Right lung (tissue), 5 donors: Measurements from ENCODE around the gene AKAP6. TPM values are rescaled to one million over a fixed set of nuclear protein-coding genes. Genes with fewer than 3 reads are reported as not detected.
"Not testable (repeated sequence)": the region's sequence is repeated elsewhere in the genome, so short reads cannot be mapped to it uniquely, and the experiment has no call there.

Source experiments
- DNase-seq, 2 donors: peaks; one replicate each; pipeline ENCODE4 v3.0.0-alpha.2; 2013
- polyA plus RNA-seq, 5 donors: library from polyadenylated mRNA; unstranded; fragments of 120-200 nt; gene quantifications; one replicate each; pipeline versions ENCODE4 v1.2.1 to v1.2.3, GENCODE V29; 2013; ENCODE audit warnings: inconsistent platforms in 1 of 5, low replicate concordance in 1 of 5; ENCODE audit not compliant: insufficient read length in 5 of 5, insufficient read depth in 1 of 5

AKAP6 gene
- polyA plus RNA-seq, 5 donors: 3.3 to 6.4 (median 6.1) TPM

DNA sequence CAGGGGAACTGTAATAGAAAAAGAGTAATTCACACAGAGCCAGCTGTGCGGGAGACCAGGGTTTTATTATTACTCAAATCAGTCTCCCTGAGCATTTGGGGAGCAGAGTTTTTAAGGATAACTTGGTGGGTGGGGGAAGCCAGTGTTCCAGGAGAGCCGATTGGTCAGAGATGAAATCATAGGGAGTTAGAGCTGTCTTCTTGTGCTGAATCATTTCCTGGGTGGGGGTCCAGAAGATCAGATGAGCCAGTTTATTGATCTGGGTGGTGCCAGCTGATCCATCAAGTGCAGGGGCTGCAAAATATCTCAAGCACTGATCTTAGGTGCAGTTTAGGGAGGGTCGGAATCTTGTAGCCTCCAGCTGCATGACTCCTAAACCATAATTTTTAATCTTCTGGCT lies 44.1 kb downstream of the AKAP6 start:
- not testable (repeated sequence) for DNase-seq

DNA sequence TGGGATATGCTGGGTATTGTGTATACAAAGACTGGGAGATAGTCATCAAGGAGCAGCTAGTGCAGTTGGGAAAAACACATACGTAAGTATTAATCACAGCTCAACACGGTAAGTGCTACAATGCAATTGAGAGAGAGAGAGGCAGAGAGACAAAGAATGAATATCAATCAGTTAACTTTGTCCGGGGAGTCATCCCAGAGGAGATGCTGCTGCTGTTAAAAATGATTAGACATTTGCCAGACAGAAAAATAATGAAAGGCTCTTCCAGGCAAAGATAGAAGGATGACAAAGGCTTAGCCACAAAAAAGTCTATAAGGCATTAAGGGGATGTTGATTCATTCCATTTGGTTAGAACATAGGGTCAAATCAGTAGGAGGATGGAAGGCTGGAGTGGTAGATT lies 45.1 kb downstream of the AKAP6 start:
- DNase-seq: no peak

DNA sequence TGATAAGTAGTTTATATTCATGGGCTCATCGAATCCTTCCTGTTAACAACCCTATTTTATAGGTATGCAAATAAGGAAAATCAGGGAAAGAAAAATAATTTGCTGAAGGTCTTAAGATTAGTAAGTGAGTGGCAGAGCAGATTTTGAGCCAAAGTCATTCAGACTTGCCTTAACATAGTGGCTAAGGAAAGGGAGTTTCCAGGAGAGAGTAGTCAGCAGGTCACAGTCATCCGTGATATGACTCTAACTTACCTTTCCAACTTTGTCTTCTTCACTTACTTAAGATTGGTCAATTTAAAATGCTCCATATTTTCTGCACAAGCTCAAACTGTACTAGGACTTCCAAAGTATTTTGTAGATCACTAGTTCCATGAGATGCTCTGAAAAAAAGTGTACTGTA lies 46.6 kb downstream of the AKAP6 start:
- no peak for DNase-seq

DNA sequence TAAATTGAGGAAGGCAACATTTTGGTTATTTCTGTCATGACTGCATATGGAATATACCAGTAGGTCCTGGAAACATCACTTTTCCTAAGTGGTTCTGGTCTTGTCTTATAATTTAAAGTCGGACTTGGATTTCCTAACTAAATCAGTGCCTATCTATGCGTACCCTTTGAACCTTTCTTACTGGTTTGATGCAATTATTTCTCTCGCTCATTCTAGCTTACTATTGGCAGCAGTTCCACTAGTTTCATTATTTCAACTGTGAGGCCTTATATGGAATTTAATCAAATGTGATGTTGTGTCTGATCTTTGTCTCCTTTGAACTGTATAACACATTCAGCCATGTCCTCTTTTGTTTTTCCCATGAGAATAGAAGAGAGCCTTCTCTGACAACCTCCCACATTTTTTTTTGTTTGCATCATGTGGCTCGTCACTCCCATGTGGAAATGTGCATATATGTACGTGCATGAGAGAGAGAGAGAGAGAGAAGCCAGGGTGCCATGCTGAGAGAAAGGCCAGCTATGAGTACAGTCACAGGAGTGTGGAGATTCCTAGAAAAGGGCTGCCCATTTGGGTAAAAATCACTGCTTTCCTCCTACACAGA lies 48.0 kb downstream of the AKAP6 start:
- DNase-seq: no peak

DNA sequence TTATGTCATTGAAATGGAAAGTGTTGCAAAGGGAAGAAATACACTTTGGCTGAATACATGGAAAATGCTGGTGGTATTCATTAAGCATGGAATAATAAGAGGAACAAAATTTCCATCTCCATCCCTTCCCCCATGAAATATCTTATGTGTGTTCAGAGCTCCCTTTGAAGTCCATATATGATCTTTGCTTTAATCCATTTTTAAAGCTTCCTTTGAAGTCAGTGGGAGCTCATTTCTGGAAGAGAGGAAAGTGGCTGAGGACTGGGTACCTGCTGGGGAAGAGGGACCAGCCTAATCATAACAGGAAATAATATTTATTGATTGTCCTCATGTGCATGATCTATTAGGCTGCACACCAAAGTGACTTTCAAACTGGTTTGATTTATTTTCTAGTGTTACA lies 49.2 kb downstream of the AKAP6 start:
- DNase-seq: no peak

DNA sequence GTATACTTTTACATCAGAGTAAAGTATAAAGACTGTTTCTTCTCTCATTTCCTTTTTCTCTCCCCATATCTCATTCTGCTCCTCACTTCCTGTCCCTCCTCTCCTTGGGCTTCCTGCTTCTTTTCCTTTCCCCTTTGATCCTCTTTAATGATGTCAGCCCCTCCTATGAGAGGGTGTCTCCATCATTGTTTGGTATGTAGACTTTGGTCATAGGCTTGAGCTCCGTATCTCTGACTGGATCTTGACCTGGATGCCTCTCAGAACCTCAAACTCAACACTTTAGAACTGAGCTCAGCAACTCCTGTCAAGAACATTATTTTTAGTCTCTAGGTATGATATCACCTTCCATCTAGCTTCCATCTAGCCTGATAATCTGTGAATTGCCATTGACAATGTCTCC lies 50.3 kb downstream of the AKAP6 start:
- no peak for DNase-seq

DNA sequence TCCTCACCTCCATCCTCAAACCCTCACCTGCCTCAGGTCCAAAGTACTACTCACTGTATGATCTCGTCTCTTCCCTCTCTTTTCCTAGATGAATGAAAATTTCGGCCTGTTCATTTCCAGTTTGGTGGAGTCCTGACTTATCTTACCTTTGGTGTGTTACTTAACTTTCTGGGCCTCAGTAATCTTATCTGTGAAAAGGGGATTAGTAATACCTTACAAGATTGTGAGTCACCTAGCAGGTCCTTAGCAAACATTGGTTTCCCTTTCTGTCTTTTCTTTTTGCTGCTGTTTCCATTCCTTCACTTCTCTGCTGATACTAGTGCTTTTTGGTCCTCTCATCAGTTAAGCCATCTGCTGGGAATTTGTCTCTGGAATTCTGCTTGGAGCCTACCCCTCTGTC lies 52.8 kb downstream of the AKAP6 start:
- no peak for DNase-seq

DNA sequence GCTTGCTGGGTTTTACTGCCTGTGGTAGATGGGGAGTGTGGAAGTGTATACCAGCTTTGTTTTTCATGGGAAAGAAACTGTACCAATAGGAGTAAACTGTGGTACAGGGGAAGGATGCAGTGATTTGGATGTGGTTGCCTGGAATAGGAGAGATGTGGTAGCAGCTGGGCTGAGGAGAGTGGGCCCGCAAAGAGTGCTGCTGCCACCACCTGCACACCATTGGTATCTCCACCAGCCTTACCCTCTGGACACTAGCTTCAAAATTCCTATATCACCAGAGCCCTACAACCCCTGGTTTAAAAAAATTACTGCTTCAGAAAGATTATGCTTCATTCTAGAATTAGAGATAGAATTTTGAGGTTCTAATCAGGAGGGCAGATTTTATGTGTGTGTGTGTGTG lies 53.6 kb downstream of the AKAP6 start:
- DNase-seq: no peak

DNA sequence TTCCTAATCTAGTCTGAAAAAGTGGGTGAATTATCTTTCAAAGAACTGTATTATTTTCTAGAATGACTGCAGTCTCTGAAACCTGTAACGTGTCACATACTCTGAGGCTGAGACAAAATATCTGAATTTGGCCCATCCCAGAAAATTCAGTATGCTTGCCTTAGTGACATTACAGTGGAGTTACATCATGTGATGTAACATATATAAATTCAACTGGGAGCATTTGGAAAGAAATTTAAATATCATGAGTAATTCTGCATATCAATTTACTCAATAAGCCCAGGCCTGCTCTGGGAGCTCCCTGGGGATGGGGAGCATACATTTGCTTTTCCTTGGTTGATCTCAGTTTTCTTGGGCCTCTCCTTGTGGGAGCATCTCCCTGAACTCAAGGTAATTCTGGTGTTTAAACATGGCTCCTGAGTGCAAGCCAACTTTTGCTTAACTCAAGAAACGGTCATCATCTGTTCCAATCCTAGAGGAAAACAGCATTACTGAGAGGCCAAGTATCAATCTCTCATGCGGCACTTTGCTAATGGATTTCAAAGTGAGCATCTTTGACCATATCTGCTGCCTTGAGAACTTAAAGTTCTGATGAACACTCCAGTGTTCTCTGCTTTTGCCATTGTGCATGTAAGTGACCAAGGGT lies 54.4 kb downstream of the AKAP6 start:
- DNase-seq: no peak

DNA sequence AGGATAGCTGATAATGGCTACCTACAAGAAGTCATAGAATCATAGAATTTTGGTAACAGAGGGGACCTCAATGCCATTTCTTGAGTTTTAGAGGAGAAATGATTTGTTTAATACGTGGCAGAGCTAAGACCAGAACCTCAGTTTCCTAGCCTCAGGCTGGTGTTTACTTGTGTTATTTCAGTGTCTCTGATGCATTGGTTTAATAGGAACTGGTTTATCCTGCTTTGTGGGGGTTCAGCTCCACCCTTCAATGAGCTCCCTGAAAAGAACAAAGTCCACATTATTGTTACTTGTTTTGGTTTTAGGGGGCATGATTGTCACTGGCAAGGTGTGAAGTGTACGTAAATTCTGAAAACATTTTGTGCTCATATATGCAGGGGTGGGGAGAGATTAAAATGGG lies 55.4 kb downstream of the AKAP6 start:
- DNase-seq: no peak

DNA sequence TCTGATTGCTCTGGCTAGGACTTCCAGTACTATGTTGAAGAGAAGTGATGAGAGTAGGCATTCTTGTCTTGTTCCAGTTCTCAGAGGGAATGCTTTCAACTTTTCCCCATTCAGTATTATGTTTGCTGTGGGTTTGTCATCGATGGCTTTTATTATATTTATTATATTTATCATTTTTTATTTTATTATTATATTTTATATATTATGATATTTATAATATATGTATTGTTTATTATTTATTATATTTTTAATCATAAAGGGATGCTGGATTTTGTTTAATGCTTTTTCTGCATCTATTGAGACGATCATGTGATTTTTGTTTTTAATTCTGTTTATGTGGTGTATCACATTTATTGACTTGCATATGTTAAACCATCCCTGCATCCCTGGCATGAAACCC lies 58.2 kb downstream of the AKAP6 start:
- not testable (repeated sequence) for DNase-seq

DNA sequence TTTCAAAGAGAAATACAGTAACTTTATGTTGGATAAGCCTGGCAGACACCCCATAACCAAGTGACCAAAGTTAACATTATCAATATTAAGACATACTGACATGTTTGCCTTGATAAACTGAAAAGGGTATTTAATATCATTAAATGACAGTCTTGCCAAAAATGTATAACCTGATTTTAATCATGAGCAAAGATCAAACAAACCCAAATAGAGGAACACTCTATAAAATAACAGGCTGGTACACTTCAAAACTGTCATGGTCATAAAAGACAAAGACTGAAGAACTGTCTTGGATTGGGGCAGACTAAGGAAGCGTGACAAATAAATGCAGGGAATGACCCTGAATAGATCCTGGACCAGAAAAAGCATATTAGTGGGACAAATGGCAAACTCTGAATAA lies 64.0 kb downstream of the AKAP6 start:
- DNase-seq: no peak

DNA sequence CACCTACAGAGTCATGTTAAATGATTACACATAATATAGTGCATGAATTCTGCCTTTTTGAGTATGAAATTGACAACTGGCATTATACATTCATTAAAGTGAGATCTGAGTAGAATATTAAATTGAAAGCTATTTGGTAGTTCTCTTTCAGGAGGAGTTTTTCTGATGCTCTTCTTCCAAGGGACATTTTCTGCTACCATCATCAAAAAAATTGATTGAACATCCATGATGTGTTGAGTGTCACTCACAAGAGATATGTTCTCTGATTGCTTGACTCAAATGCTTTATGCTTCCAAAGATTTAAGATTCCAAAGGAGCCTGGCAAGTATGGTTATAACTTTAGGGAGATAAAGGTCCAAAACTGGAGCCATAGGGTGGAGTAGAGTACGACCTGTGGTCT lies 64.9 kb downstream of the AKAP6 start:
- no peak for DNase-seq

DNA sequence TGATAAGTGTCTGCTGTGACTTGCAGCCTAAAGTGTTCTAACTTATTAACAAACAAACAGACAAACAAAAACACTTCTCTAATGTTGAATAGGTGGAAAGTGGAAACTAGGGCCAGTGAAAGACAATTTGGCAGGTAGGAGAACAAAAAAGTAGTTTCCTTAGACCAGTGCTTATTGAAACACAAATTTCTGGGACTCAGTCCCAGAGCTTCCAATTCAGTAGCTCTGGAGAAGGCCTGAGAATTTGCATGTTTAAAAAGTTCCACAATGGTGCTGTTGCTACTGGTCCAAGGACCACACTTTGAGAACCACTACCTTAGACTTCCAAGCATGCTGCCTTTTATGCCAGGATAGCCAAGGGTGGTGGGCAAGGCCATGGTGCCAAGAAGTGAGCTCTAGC lies 67.8 kb downstream of the AKAP6 start:
- no peak for DNase-seq

DNA sequence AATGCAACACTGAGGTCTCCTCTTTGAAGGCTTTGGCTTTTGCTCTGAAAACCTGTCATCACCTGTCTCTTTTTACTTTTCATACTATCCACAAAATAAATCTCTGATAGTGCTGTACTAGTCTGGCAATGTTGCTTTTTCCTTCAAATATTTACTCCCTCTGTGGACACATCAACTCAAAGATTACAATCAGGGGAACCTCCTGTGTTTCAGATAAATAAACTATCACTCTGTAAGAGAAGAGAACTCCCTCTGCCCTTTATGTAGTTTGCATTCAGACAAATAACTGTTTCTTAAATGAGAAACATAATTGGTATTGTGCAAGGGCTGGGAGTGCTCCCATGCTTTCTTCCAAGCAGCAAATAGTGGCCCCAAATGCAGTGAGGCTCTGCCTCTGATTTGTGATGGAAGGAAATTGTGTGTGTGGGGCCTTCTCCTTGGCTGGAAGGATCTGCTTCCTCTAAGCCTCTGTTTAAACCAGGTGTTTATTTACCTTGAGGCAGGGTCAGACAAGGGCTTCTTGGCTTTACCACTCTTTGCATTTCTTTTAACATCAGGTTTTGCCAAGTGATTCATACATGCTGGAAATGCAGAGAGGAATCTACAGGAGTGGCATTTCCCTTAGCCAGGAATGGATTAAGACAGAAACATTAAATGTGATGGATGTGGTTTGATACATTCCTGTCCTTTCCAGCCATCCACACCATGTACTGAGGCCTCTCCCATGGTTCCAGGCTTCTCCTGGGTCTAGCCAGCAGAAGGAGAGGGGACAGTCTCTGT lies 69.0 kb downstream of the AKAP6 start:
- no peak for DNase-seq

DNA sequence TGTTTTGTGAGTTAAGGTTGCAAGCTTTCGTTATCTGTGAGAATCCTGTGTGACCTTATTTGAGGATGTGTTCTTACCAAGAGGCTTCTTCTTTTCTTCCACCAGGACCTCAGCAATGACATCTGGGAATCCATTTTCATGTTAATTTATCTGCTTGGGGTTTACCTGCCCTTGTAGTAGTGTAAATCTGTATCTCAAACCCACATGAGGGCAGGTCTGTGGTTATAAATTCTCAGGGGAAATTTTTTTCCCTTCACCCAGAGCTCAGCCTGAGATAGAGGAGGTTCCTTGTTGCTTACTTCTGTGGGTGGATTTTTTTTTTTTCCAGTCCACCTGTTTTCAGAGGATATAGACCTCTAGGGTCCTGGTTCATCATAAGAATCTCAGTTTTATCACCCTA lies 70.8 kb downstream of the AKAP6 start:
- no peak for DNase-seq

DNA sequence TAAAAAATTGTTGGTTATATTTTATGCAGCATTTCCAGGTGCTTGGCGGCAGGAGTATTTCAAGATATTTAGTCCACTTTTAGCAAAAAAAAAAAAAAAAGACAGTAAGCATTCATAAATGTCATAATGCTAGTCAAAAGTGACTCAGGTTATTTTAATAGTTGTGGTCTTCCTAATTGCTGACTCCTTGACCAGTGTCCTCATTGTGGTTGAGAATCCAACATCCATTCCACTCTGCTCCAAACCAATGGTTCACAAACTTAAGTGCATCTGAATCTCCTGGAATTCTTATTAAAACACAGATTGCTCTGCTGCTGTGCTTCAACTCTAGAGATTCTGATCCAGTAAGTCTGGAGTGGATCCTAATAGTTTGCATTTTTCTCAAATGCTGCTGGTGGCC lies 71.4 kb downstream of the AKAP6 start:
- DNase-seq: no peak

DNA sequence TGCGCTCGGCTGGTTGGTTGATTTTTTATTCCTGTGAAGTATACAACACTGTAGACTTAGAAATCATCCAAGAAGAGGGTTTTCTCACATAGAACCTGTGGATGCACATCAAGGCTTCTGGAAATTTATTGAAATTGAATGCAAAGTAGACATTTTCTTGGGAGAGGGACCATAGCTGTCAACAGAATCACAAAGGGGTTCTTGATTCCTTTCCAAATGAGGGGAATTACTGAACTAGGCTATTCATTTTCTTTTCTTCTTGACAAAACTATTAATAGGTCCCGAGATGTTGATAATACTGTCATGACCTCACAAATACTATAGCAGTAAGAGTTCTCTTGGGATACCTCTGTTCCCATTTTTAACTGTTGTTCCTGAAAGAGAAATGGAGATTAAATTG lies 73.9 kb downstream of the AKAP6 start:
- no peak for DNase-seq

DNA sequence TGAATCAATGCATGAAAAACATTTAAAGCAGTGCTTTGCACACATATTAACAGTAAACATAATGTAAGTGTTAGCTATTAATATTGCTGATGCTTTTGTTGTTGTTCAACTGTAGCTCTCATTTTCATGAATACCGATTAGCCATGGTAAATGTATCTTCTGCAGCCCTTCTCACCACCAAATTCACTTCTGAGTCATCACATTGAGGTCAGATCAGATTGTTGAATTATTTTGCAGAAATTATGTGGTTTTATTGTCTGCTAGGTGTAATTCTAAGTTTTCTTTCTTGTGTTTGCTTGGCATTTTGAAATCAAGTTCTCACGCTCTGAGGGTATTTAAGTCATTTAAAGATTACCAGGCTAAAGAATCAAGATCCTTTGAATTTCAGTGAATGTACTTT lies 74.6 kb downstream of the AKAP6 start:
- no peak for DNase-seq

DNA sequence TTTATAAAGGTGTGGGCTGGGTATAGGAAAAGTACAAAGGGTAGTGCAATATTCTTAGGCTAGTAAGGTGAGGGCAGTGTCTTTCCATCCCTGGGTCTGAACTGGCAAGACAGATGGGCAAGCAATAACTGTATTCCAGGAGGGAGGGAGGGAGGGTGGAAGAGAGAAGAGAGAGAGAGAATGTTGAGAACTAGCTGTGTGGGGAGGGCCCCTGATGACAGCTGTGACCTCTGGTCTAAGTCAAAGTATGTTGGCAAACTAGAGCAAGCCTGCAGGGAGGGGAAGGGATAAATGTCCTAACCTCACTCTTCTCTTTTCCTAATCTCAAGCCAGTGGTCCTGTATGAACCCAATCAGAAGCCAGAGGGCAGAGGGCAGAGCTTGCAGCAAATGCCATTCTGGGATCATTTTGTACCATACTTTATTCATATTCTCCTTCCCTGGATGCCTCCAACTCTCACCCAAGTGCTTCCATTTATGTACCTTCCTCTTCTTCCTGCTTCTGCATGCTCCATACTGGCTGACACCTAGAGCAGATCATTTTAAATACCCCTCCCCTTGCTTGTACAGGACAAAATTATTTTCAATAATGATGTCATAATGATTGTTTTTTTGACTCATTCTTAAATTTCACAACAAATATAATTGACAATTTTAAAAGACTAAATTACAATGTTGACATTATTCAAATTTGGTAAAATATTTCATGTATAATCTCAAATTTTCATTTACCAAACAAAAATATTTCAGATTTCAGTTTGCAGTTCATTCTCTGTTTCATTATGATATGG lies 75.9 kb downstream of the AKAP6 start:
- no peak for DNase-seq

DNA sequence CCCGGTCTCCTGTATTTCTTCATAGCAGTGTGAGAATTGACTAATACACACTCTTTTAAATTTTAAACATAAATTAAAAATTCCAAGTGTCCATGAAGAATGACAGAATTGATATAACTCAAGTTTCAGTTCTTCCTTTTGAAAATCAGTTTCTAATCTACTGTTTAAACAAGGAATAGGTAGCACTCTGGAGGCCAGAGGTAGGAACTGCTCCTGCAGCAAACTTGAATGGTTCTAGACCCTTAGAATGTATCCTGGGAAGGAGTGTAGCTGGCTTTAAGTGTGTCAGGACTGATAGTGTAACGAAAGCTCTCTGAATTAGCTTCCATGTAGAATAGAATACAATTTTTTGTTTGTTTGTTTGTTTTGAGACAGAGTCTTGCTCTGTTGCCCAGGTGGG lies 76.8 kb downstream of the AKAP6 start:
- DNase-seq: no peak

DNA sequence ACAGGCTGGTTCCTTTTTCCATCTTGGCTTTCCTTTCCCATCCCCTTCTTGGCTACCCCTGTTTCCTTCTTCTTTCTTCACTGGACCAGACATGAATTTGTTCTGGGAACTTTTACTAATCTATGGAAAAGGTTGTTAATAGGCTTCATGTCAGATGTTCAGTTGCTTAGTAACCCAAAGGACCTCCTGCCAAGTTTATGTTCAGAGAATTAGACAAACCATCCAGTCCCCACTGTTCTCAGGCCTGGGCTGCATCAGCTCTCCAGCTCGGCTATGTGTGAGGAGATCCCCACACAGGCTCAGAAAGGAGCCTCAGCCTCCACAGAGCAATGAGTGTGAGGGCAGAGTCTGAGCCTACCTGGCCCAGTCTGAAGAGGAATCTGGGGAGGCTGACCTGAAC lies 78.0 kb downstream of the AKAP6 start:
- DNase-seq: no peak

DNA sequence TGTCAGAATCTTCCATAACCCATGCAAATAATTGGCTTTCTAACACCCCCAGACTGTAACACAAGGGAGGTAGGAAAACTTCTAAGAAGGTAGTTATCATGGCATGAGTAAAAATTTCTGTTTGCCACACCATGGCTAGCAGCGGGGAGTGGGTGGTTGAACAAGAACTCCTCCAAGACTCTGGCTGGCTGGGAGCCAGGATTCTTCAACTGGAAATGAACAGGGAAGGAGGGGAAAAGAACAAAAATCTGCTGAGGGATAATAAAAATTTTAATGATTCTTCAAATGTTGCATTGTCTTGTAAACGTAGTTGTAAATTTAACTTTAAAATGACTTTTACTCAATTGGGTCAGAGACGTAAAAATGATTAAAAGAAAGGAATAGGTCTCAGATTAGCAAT lies 78.9 kb downstream of the AKAP6 start:
- DNase-seq: no peak
